GM12878 (cell line): ENCODE data around the gene ERC2. TPM values are rescaled to one million over a fixed set of nuclear protein-coding genes. Genes with fewer than 3 reads are reported as not detected.

Experiments
- ATAC-seq: fragments of 200-7000 bp; cut with Tn5 transposase; 3 replicates; pipeline ENCODE4 v1.9.1; 2020; ENCODE audit warnings: mild to moderate bottlenecking, moderate library complexity
- BruUV-seq: library from RNA; stranded (reverse); fragments of 400-500 nt; replicated peaks from 2 replicates; lab custom pipeline; 2021; lab: Mats Ljungman, UMichigan
- CTCF ChIA-PET: fragments of 300-600 bp; sonication (Branson Sonifier 250); formaldehyde crosslinking; extraction: SDS; loops from one replicate; lab custom pipeline; 2021; ENCODE audit warnings: inconsistent platforms; lab: Yijun Ruan, JAX
- POLR2A ChIA-PET: fragments of 350-600 bp; formaldehyde crosslinking; extraction: SDS; loops from one replicate; lab custom pipeline; 2021; ENCODE audit warnings: inconsistent platforms; lab: Charles Lee
- RAD21 ChIA-PET: fragments of 300-600 bp; sonication (Branson Sonifier 250); formaldehyde crosslinking; loops from one replicate; lab custom pipeline; 2023; ENCODE audit warnings: antibody characterized with exemption; ENCODE audit not compliant: unreplicated experiment; lab: Charles Lee
- SMC1A ChIA-PET: fragments of 300-600 bp; sonication (Branson Sonifier 250); formaldehyde crosslinking; loops from one replicate; lab custom pipeline; 2023; ENCODE audit not compliant: unreplicated experiment, uncharacterized antibody; lab: Charles Lee
- DNase-seq: peaks from one replicate; pipeline ENCODE4 v3.0.0-alpha.2; 2011; ENCODE audit warnings: low read depth, low spot score
- FAIRE-seq: peaks from 3 replicates; lab custom pipeline; 2011; peaks lifted over from hg19 to GRCh38; lab: Jason Lieb, UNC
- H2AFZ ChIP-seq: 2 replicates; pipeline ENCODE4 v1.6.0; 2011; ENCODE audit warnings: low read depth, low read length, control low read depth; ENCODE audit not compliant: control insufficient read depth
- H3K27ac ChIP-seq: 2 replicates; pipeline ENCODE4 v1.5.1; 2011; ENCODE audit warnings: control low read depth; ENCODE audit not compliant: control insufficient read depth, insufficient read depth
- H3K27me3 ChIP-seq, 2 experiments: replicated peaks in 1 of 2; 2 replicates each; pipeline versions ENCODE4 v1.6.0 to v1.6.1; 2011; ENCODE audit warnings: low read length in 1 of 2; ENCODE audit not compliant: control insufficient read depth in 2 of 2, insufficient read depth in 2 of 2
- H3K36me3 ChIP-seq, 2 experiments: 2 replicates each; pipeline ENCODE4 v1.5.1; 2011; ENCODE audit warnings: low read length in 1 of 2; ENCODE audit not compliant: control insufficient read depth in 2 of 2, insufficient read depth in 2 of 2
- H3K4me1 ChIP-seq: 2 replicates; pipeline ENCODE4 v1.6.1; 2011; ENCODE audit warnings: mild to moderate bottlenecking, low read length, moderate library complexity, mixed read lengths; ENCODE audit not compliant: control insufficient read depth, insufficient read depth
- H3K4me2 ChIP-seq: 2 replicates; pipeline ENCODE4 v1.6.0; 2011; ENCODE audit warnings: control low read depth; ENCODE audit not compliant: control insufficient read depth, insufficient read depth
- H3K4me3 ChIP-seq: fragments of 200-600 bp; sonication (generic); 2 replicates; pipeline ENCODE4 v1.5.1; 2016
- H3K79me2 ChIP-seq: 2 replicates; pipeline ENCODE4 v1.6.0; 2011; ENCODE audit warnings: low read length; ENCODE audit not compliant: control insufficient read depth, insufficient read depth
- H3K9ac ChIP-seq: 2 replicates; pipeline ENCODE4 v1.8.0; 2011; ENCODE audit warnings: low read length, control low read depth, mixed read lengths; ENCODE audit not compliant: control insufficient read depth, insufficient read depth
- H3K9me3 ChIP-seq: replicated peaks from 3 replicates; pipeline ENCODE4 v1.5.1; 2011; ENCODE audit warnings: mild to moderate bottlenecking, low read length; ENCODE audit not compliant: control insufficient read depth, insufficient read depth
- H4K20me1 ChIP-seq: 2 replicates; pipeline ENCODE4 v1.6.0; 2011; ENCODE audit not compliant: control insufficient read depth, insufficient read depth
- CHD2 ChIP-seq: IDR thresholded peaks from 2 replicates; pipeline ENCODE4 v1.6.1; 2011; ENCODE audit warnings: low read depth, low read length, improper control_type of control experiment, borderline replicate concordance
- KAT2A ChIP-seq: conservative IDR thresholded peaks from 2 replicates; pipeline ENCODE4 v1.6.1; 2011; ENCODE audit warnings: low read depth, low read length; ENCODE audit not compliant: control insufficient read depth
- NR2C2 ChIP-seq: IDR thresholded peaks from 2 replicates; pipeline ENCODE4 v1.6.1; 2011; ENCODE audit warnings: borderline replicate concordance, low read depth; ENCODE audit not compliant: control insufficient read depth, insufficient read length
- NRF1 ChIP-seq: conservative IDR thresholded peaks from 2 replicates; pipeline ENCODE4 v1.6.1; 2011; ENCODE audit warnings: mild to moderate bottlenecking, low read depth, low read length, improper control_type of control experiment
- POLR2A ChIP-seq: IDR thresholded peaks from 2 replicates; pipeline ENCODE4 v1.6.1; 2011; ENCODE audit warnings: low read depth, mild to moderate bottlenecking, low read length
- RAD21 ChIP-seq: IDR thresholded peaks from 2 replicates; pipeline ENCODE4 v1.6.1; 2011; ENCODE audit warnings: mild to moderate bottlenecking, low read depth, low read length, moderate library complexity; ENCODE audit not compliant: insufficient read depth
- SMAD5 ChIP-seq: IDR thresholded peaks from 2 replicates; pipeline ENCODE4 v1.6.1; 2016; ENCODE audit warnings: antibody characterized with exemption, low read depth
- SPI1 ChIP-seq: IDR thresholded peaks from 2 replicates; pipeline ENCODE4 v1.6.1; 2011; ENCODE audit warnings: low read depth, mild to moderate bottlenecking, low read length, moderate library complexity, borderline replicate concordance; ENCODE audit not compliant: insufficient read depth
- in situ Hi-C: fragments of 300-500 bp; cut with MboI; formaldehyde crosslinking; loops from 9 replicates; pipeline ENCODE4 v1.14.3; 2018; ENCODE audit warnings: mixed read lengths
- intact Hi-C: fragments of 100-400 bp; cut with micrococcal nuclease; formaldehyde crosslinking; loops from one replicate; pipeline ENCODE4 v1.14.2; 2022; ENCODE audit not compliant: unreplicated experiment
- polyA plus RNA-seq, 11 experiments: library from polyadenylated mRNA; depleted of rRNA in 4 of 11; unstranded in 6 of 11; stranded (reverse) in 5 of 11; fragments of >200 nt; fragmentation: Nextera tagmentation in 4 of 11; fragmentation: Illumina TruSeq in 1 of 11; extraction: Ambion mirVana in 4 of 11; extraction: Trizol in 1 of 11; gene quantifications; 1 replicate in 1 of 11; 2 replicates in 10 of 11; pipeline versions ENCODE4 v1.2.1 to v1.2.3, GENCODE V29; 2011 to 2016; ENCODE audit warnings: inconsistent platforms in 2 of 11, missing spikeins in 2 of 11, low read depth in 1 of 11
- total RNA-seq, 4 experiments: library from RNA; depleted of rRNA in 3 of 4; stranded (reverse); fragments of >200 nt in 3 of 4; fragmentation: Illumina TruSeq in 1 of 4; extraction: Trizol in 1 of 4; gene quantifications; 2 replicates each; pipeline versions ENCODE4 v1.2.1 to v1.2.3, GENCODE V29; 2013 to 2021
- TF ChIP-seq, protein P1 (sequence below): fragments of 450-650 bp; formaldehyde crosslinking; IDR thresholded peaks from 2 replicates; pipeline ENCODE4 v1.4.0; 2020; ENCODE audit warnings: mild to moderate bottlenecking, moderate library complexity

ERC2 gene
- total and polyA plus RNA-seq, 10 of the 15 experiments (the other 5 are each of a cell fraction or from before 2014, with no cell fraction given), result 0.06 to 1.4 (median 0.12) TPM; not detected in 3

DNA sequence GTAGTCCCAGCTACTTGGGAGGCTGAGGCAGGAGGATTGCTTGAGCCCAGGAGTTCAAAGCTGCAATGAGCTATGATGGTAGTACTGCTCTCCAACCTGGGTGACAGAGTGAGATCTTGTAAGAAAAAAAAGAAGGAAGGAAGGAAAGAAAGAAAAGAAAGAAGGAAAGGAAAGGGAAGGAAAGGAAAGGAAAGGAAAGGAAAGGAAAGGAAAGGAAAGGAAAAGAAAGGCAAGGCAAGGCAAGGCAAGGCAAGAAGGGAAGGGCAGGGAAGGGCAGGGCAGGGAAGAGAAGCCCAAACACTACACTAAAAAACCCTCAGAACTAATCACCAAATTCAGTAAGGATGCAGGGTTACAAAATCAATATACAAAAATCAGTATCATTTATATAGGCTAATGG, 341.6 kb downstream of the ERC2 start:
- in situ Hi-C loops, result no loop called here
- H3K36me3 ChIP-seq, result no peaks in the 10 kb centered on the region
- TF ChIP-seq NR2C2 (no peak), NRF1 (no peak), POLR2A (no peak), SPI1 (no peak), SMAD5 (no peak), RAD21 (no peak), CHD2 (no peak), KAT2A (no peak)
- TF ChIP-seq, protein P1, sequence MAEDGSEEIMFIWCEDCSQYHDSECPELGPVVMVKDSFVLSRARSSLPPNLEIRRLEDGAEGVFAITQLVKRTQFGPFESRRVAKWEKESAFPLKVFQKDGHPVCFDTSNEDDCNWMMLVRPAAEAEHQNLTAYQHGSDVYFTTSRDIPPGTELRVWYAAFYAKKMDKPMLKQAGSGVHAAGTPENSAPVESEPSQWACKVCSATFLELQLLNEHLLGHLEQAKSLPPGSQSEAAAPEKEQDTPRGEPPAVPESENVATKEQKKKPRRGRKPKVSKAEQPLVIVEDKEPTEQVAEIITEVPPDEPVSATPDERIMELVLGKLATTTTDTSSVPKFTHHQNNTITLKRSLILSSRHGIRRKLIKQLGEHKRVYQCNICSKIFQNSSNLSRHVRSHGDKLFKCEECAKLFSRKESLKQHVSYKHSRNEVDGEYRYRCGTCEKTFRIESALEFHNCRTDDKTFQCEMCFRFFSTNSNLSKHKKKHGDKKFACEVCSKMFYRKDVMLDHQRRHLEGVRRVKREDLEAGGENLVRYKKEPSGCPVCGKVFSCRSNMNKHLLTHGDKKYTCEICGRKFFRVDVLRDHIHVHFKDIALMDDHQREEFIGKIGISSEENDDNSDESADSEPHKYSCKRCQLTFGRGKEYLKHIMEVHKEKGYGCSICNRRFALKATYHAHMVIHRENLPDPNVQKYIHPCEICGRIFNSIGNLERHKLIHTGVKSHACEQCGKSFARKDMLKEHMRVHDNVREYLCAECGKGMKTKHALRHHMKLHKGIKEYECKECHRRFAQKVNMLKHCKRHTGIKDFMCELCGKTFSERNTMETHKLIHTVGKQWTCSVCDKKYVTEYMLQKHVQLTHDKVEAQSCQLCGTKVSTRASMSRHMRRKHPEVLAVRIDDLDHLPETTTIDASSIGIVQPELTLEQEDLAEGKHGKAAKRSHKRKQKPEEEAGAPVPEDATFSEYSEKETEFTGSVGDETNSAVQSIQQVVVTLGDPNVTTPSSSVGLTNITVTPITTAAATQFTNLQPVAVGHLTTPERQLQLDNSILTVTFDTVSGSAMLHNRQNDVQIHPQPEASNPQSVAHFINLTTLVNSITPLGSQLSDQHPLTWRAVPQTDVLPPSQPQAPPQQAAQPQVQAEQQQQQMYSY (CRISPR knock-in tag), result no peak
- TF ChIP-seq, all 136 proteins: peak for 0
- Histone ChIP-seq H3K9me3 (no peaks in the 10 kb centered on the region), H3K27me3 (no peaks in the 10 kb centered on the region), H3K4me2 (no peak overlapping the region), H3K79me2 (no peaks in the 10 kb centered on the region), H2AFZ (no peak overlapping the region), H3K9ac (no peak overlapping the region), H4K20me1 (no peaks in the 10 kb centered on the region), H3K4me1 (no peaks in the 10 kb centered on the region), H3K27ac (no peak overlapping the region), H3K4me3 (no peak overlapping the region)
- RAD21 ChIA-PET, result no interaction called here
- ATAC-seq, result no peak
- SMC1A ChIA-PET, result interaction anchor here (1.1 kb wide), 1 partner anchor 17 kb away, joined by 3 read pairs; no protein-coding TSS in a partner anchor
- no peak for DNase-seq
- FAIRE-seq, result no peak
- POLR2A ChIA-PET, result interaction anchor here (0.7 kb wide), 1 partner anchor 308 kb away, joined by 3 read pairs; no protein-coding TSS in a partner anchor
- BruUV-seq, result no TSS peak
- CTCF ChIA-PET, result no interaction called here
- intact Hi-C loops, result no loop called here
